Breast epithelium (tissue), 4 donors: ENCODE data around the gene SH2D3C. TPM values are rescaled to one million over a fixed set of nuclear protein-coding genes. Genes with fewer than 3 reads are reported as not detected.

Source experiments
- DNase-seq, 2 donors: peaks; one replicate each; pipeline ENCODE4 v3.0.0-alpha.2; 2019; ENCODE audit warnings: low spot score in 2 of 2
- H3K27ac ChIP-seq, 2 donors: fragments of 200-600 bp; sonication (generic) in 1 of 2; one replicate each; pipeline ENCODE4 v1.5.1; 2016 to 2019; ENCODE audit warnings: mild to moderate bottlenecking in 1 of 2
- H3K27me3 ChIP-seq, 2 donors: fragments of 200-600 bp; sonication (generic) in 1 of 2; one replicate each; pipeline versions ENCODE4 v1.5.1 to v1.6.0; 2017 to 2019; ENCODE audit warnings: control low read depth in 1 of 2, mild to moderate bottlenecking in 1 of 2
- H3K36me3 ChIP-seq: fragments of 200-600 bp; one replicate; pipeline ENCODE4 v1.5.1; 2019
- H3K4me1 ChIP-seq, 2 donors: fragments of 200-600 bp; sonication (generic); one replicate each; pipeline ENCODE4 v1.5.1; 2016 to 2019; ENCODE audit warnings: control low read depth in 1 of 2
- H3K4me3 ChIP-seq, 3 donors: fragments of 200-600 bp; sonication (generic); 1 replicate in 2 of 3; 2 replicates in 1 of 3; pipeline ENCODE4 v1.5.1; 2016 to 2019; ENCODE audit warnings: mild to moderate bottlenecking in 3 of 3, moderate library complexity in 2 of 3
- H3K9me3 ChIP-seq, 2 donors: fragments of 200-600 bp; sonication (generic) in 1 of 2; one replicate each; pipeline ENCODE4 v1.5.1; 2016 to 2019; ENCODE audit warnings: control low read depth in 1 of 2
- POLR2A ChIP-seq: fragments of 450-650 bp; IDR thresholded peaks from one replicate; pipeline ENCODE4 v1.6.1; 2016; ENCODE audit warnings: antibody characterized with exemption, mild to moderate bottlenecking, moderate library complexity
- POLR2AphosphoS5 ChIP-seq, 3 donors: sonication (generic); formaldehyde crosslinking; IDR thresholded peaks; one replicate each; pipeline ENCODE4 v1.6.1; 2017; ENCODE audit warnings: antibody characterized with exemption in 3 of 3
- intact Hi-C: fragments of 100-400 bp; cut with DNase I; formaldehyde crosslinking; loops from one replicate; pipeline ENCODE4 v1.15.1; 2023; ENCODE audit warnings: low total_unique reads
- total RNA-seq, 3 donors: library from RNA; depleted of rRNA; stranded (reverse); fragments of >200 nt; gene quantifications; one replicate each; pipeline ENCODE4 v1.1.0, GENCODE V29; 2016
- TF ChIP-seq, protein P1 (sequence below), 3 donors: fragments of 450-650 bp; IDR thresholded peaks; one replicate each; pipeline ENCODE4 v1.5.1; 2016 to 2017; ENCODE audit warnings: antibody characterized with exemption in 3 of 3, mild to moderate bottlenecking in 3 of 3, moderate library complexity in 3 of 3

Gene SH2D3C
- total RNA-seq, 3 donors from 2014 or later: 6.0 to 15.4 (median 6.9) TPM

DNA sequence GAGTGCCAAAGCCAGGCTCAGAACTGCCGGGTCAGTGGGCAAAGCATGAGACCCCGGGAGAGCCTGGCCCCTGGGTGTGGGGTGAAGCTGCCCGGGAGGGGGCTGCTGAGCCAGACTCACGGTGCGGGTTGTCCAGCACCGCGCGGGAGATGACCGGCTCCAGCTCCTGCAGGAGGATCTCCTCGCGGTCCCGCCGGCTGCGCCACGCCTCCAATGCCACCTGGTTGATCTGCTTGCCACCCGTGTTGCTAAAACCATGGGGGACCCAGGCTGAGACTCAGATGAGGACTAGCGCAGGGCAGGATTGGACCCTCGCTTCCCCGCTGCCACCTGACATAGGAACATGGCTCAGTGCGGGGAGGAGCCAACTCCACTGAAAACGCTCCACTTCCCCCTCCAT is 46.0 kb downstream of the SH2D3C start:
- Histone ChIP-seq H3K27me3 (no peaks in the 10 kb centered on the region), H3K4me3 (no peak overlapping the region), H3K36me3 (no peaks in the 10 kb centered on the region), H3K27ac (no peak overlapping the region), H3K9me3 (no peaks in the 10 kb centered on the region), H3K4me1 (peaks cover 0 to 5% of the 10 kb centered on the region in 2 donors)
- TF ChIP-seq, protein P1, sequence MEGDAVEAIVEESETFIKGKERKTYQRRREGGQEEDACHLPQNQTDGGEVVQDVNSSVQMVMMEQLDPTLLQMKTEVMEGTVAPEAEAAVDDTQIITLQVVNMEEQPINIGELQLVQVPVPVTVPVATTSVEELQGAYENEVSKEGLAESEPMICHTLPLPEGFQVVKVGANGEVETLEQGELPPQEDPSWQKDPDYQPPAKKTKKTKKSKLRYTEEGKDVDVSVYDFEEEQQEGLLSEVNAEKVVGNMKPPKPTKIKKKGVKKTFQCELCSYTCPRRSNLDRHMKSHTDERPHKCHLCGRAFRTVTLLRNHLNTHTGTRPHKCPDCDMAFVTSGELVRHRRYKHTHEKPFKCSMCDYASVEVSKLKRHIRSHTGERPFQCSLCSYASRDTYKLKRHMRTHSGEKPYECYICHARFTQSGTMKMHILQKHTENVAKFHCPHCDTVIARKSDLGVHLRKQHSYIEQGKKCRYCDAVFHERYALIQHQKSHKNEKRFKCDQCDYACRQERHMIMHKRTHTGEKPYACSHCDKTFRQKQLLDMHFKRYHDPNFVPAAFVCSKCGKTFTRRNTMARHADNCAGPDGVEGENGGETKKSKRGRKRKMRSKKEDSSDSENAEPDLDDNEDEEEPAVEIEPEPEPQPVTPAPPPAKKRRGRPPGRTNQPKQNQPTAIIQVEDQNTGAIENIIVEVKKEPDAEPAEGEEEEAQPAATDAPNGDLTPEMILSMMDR (IDR thresholded peaks at IDR 0.05): no peak
- TF ChIP-seq POLR2AphosphoS5 (IDR thresholded peaks at IDR 0.05) (no peak), POLR2A (no peak)
- DNase-seq: no peak
- intact Hi-C loops: loop anchor here (5.0 to 10.0 kb wide), 2 partner anchors 52 to 145 kb away; partner anchors contain the start of gene CDK9

DNA sequence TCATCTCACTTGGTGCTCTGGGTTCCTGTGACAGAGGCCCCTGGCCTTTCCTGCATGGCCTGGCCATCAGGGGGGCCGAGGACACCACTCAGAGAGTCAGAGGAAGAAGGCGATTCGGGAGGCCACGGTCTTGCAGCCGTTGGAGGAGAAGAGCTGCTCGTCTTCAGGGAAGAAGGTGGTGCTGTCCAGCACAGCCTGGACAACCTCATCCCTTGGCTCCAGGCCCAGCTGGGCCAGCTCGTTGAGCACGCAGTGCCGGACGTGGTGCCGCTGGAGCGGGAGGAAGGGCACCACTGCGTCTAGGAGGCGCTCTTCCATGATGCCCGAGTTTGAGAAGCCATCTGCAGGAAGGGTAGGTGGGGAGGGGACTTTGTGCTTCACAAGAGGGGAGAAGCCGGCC is 46.5 kb downstream of the SH2D3C start:
- Histone ChIP-seq H3K4me1 (peaks cover 0 to 5% of the 10 kb centered on the region in 2 donors), H3K4me3 (no peak overlapping the region), H3K9me3 (no peaks in the 10 kb centered on the region), H3K27ac (no peak overlapping the region), H3K27me3 (no peaks in the 10 kb centered on the region), H3K36me3 (no peaks in the 10 kb centered on the region)
- DNase-seq: no peak
- intact Hi-C loops: loop anchor here (5.0 to 10.0 kb wide), 2 partner anchors 53 to 145 kb away; partner anchors contain the start of gene CDK9
- no peak for TF ChIP-seq POLR2A
- TF ChIP-seq, protein P1 (IDR thresholded peaks at IDR 0.05): no peak
- no peak for TF ChIP-seq POLR2AphosphoS5 (IDR thresholded peaks at IDR 0.05)

DNA sequence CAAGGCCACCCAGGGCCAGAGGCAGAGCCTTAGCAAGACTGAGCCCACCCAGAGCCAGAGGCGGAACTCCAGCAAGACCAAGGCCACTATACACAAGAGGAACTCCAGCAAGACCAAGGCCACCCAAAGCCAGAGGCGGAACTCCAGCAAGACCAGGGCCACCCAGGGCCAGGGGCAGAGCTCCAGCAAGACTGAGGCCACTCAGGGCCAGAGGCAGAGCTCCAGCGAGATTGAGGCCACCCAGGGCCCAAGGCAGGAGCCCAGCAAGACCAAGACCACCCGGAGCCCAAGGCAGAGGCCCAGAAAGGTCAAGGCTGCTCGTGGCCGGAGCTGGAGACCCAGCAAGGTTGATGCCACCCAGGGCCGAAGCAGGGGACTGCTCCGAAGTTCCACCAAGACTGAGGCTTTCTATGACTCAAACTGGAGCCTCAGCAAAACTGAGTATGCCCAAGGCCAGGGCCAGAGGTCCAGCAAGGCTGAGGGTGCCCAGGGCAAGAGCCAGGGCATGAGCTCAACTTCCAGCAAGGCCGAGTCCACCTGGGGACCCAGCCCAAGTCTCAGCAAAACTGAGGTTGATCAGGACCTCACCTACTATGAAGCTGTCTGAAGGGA is 47.6 kb downstream of the SH2D3C start:
- H3K4me1 ChIP-seq: peaks cover 0 to 5% of the 10 kb centered on the region in 2 donors
- intact Hi-C loops: loop anchor here (5.0 to 10.0 kb wide), 2 partner anchors 54 to 144 kb away; partner anchors contain the start of gene CDK9
- TF ChIP-seq POLR2A: no peak
- TF ChIP-seq, protein P1 (IDR thresholded peaks at IDR 0.05): no peak
- TF ChIP-seq POLR2AphosphoS5 (IDR thresholded peaks at IDR 0.05): no peak

DNA sequence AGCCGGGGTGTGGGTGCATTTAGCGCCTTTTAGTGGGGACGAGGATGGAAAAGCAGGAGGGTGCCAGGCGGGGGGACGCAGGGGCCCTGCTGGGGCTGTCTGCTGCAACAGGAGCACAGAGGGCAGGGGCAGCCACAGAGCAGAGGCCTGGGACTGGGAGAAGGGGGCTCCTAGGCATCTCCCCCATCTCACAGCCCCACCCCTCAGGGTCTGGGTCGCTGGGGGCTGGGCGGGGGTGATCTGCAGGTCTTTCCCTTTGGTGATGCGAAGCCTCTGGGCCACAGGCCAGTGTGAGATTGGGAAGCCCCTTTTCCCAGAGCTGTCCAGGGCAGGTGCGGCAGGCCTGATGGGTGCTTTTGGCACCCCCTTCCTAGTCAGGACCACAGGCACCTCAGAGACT is 48.2 kb downstream of the SH2D3C start:
- Histone ChIP-seq H3K27me3 (no peaks in the 10 kb centered on the region), H3K27ac (no peak overlapping the region), H3K9me3 (no peaks in the 10 kb centered on the region), H3K4me3 (no peak overlapping the region), H3K36me3 (no peaks in the 10 kb centered on the region), H3K4me1 (peaks cover 0 to 5% of the 10 kb centered on the region in 2 donors)
- intact Hi-C loops: loop anchor here (5.0 to 10.0 kb wide), 2 partner anchors 55 to 143 kb away; partner anchors contain the start of gene CDK9
- TF ChIP-seq POLR2AphosphoS5 (IDR thresholded peaks at IDR 0.05): no peak
- TF ChIP-seq, protein P1 (IDR thresholded peaks at IDR 0.05): no peak
- TF ChIP-seq POLR2A: no peak
- no peak for DNase-seq

More for the DNA sequence above, 47.6 kb downstream of the SH2D3C start:
- no peaks in the 10 kb centered on the region for H3K27me3 ChIP-seq
- no peak for DNase-seq
- H3K27ac ChIP-seq: no peak overlapping the region
- H3K9me3 ChIP-seq: no peaks in the 10 kb centered on the region
- H3K36me3 ChIP-seq: no peaks in the 10 kb centered on the region
- H3K4me3 ChIP-seq: no peak overlapping the region

DNA sequence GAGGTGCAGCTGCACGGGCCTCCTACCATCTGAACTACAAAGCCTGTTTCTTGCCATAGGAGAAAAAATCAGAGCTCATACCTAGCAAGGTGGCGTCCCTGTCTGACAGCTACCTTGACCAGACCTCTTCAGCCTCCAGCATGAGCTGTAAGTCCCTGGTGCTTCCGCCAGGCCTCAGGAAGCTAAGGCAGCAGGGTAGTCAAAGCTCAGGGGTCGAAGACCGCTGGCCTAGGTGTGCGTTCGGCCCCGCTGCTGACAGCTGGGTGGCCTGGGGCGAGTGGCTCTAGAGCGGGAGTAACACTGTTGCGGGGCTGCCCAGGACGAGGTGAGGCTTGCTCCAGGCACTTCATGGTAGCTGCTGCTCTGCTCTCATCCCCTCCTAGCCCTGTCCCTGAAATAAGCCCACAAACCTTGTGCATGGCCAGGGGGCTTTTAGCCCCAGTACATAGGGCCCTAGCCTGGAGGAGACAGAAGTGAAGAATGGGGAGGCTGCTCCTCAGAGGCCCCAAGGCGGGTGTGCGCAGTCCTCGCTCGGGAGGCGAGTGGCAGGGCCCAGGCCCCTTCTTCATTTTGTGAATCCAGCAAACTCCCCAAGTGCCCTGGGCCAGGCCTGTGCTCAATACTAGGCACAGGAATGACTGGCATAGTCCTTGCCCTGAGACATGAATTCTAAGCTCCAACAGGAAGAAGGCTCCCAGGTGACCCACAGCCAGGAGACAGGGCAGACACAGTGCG is 48.8 kb downstream of the SH2D3C start:
- Histone ChIP-seq H3K4me1 (peaks cover 0 to 5% of the 10 kb centered on the region in 2 donors), H3K9me3 (no peaks in the 10 kb centered on the region), H3K4me3 (no peak overlapping the region), H3K36me3 (no peaks in the 10 kb centered on the region), H3K27me3 (no peaks in the 10 kb centered on the region), H3K27ac (no peak overlapping the region)
- intact Hi-C loops: loop anchor here (5.0 to 10.0 kb wide), 2 partner anchors 55 to 142 kb away; partner anchors contain the start of gene CDK9
- no peak for DNase-seq
- TF ChIP-seq POLR2A (no peak), POLR2AphosphoS5 (IDR thresholded peaks at IDR 0.05) (no peak)
- TF ChIP-seq, protein P1 (IDR thresholded peaks at IDR 0.05): no peak
